HG03442 (cell line): Measurements from ENCODE around the gene MAP3K19.

Experiments
- ATAC-seq: cut with Tn5 transposase; IDR thresholded peaks from one replicate; pipeline ENCODE4 v1.9.1; 2021; ENCODE audit warnings: mild to moderate bottlenecking, moderate library complexity; ENCODE audit not compliant: unreplicated experiment

Gene MAP3K19

GRCh38 chr2:134934641-134935040 is 112.6 kb downstream of the MAP3K19 start:
- ATAC-seq = no peak

- no peak for ATAC-seq
These were observed 113.1 kb downstream of the MAP3K19 start for GRCh38 chr2:134934150-134934549.

- no peak for ATAC-seq
These were observed 113.5 kb downstream of the MAP3K19 start for GRCh38 chr2:134933732-134934131.

- ATAC-seq = no peak
These were observed 114.3 kb downstream of the MAP3K19 start for GRCh38 chr2:134932864-134933526.

- ATAC-seq = no peak
These were observed 120.1 kb downstream of the MAP3K19 start for GRCh38 chr2:134927195-134927594.

- ATAC-seq = no peak
These were observed 120.9 kb downstream of the MAP3K19 start for GRCh38 chr2:134926231-134926931.

- no peak for ATAC-seq
These were observed 122.3 kb downstream of the MAP3K19 start for GRCh38 chr2:134924912-134925311.

GRCh38 chr2:134919341-134920210 is 127.7 kb downstream of the MAP3K19 start:
- no peak for ATAC-seq

- peak; percentile 82 for ATAC-seq
These were observed 128.5 kb downstream of the MAP3K19 start, which contains the start of gene CCNT2 for GRCh38 chr2:134918526-134919340. Gene CCNT2, plus strand, starts transcription at chr2:134918822. Its CDS starts 33 bp downstream, at chr2:134918855.

- ATAC-seq = peak; percentile 70
These were observed 129.2 kb downstream of the MAP3K19 start for GRCh38 chr2:134917888-134918525.

GRCh38 chr2:134917360-134917865 is 129.8 kb downstream of the MAP3K19 start:
- ATAC-seq = no peak
